DMS114 treated with DMSO at 0.1 percent for 48 hours (cell line): ENCODE measurements around the gene PAPSS2.

Source experiments
- DNase-seq: peaks from one replicate; lab custom pipeline; 2025; ENCODE audit not compliant: unreplicated experiment; lab: John Stamatoyannopoulos, UW

The PAPSS2 gene

GRCh38 chr10:87669752-87670151, 10.1 kb downstream of the PAPSS2 start:
- no peak for DNase-seq

DNA sequence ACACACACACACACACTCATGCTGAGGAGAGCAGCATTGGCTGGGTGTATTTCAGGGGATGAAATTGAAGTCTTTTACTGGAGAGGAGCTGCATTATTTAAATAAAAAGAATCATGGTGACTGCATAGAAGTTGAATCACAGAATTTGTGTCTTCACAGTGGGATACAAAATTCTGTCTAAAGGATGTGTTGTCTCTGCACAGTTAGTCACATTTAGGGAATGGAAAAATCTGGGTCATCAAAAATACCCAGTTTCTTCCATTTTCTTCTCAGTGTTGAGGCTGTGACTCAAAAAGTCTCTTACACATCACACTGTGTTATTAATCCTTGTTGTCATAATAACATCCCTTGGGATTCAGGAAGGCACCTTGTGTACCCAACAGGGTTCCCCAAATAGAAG, 10.9 kb downstream of the PAPSS2 start:
- DNase-seq, result no peak

- no peak for DNase-seq
Measured at GRCh38 chr10:87671139-87671815, 11.6 kb downstream of the PAPSS2 start.

DNA sequence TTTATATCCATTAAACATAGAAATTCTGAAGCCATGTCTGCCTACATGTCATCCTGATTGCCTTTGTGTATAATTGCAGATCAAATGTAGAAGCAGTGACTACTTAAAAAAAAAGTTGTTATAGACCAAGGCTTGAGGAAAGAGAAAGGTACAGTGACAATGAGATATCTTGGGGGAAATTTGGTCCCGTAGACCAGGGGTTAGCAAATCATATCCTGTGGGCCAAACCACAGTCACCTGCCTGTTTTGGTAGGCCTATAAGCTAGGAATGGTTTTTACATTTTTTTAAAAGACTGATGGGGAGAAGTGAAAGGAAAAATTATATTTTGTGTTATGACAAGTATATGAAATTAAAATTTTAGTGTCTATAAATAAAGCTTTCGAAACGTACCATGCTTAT, 12.9 kb downstream of the PAPSS2 start:
- DNase-seq, result no peak

- DNase-seq, result no peak
Measured at GRCh38 chr10:87674943-87675342, 15.3 kb downstream of the PAPSS2 start.

- DNase-seq, result no peak
Measured at GRCh38 chr10:87675396-87676376, 16.0 kb downstream of the PAPSS2 start.

GRCh38 chr10:87677595-87677994, 17.9 kb downstream of the PAPSS2 start:
- no peak for DNase-seq

DNA sequence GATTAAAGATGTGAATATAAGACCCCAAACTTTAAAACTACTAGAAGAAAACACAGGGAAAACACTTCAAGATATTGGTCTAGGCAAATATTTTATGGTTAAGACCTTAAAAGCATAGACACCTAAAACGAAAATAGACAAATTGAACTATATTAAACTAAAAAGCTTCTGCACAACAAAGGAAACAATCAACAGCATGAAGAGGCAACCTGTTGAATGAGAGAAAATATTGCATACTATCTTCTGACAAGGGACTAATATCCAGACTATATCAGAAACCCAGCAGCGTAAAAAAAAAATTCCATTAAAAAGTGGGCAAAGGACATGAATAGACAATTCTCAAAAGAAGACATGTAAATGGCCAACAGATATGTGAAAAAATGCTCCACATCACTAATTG, 18.6 kb downstream of the PAPSS2 start:
- DNase-seq, result no peak

DNA sequence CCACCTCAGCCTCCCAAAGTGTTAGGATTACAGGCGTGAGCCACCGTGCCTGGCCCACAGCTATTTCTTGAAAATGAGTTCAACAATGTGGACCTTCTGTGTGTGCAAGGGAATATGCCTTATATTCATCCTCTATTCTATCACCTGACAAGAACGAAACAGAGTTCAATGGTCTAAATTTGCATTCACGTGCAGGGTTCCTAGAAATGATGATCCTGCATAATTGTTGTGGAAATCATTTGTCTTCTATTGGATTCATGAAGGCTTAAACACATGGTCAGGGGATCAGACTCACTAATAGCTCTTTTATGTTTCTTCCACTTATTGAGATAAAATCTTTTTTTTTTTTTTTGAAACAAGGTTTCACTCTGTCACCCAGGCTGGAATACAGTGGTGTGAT, 23.7 kb downstream of the PAPSS2 start:
- no peak for DNase-seq

DNA sequence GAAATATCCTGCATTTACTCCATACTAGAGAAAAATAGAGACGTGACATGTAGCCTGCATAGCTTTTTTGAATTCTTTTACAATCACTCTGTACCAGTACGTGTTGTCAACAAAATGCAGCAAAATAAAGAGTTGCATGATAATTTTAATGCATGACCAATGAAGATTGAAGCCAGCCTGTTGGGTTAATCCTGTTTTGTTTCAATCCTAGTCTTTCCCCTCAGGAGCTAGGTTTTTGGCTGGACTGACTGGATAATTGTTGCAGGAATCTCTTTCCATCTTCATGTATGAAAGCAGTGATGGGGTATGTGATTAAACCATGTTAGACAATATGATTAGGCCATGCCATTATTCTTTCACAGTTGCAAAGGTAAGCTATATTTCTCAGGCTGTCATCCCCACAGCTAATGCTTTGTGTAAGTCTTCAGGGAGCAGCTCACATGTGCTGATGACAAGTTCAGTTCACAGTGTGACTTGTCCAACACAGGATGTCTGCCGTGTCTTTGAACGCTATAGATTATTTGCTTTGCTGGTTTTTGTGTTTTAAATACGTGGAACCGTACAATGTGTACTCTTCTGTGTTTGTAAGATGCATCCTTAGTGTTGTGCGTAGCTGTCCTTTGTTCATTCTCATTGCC, 24.4 kb downstream of the PAPSS2 start:
- DNase-seq, result no peak

DNA sequence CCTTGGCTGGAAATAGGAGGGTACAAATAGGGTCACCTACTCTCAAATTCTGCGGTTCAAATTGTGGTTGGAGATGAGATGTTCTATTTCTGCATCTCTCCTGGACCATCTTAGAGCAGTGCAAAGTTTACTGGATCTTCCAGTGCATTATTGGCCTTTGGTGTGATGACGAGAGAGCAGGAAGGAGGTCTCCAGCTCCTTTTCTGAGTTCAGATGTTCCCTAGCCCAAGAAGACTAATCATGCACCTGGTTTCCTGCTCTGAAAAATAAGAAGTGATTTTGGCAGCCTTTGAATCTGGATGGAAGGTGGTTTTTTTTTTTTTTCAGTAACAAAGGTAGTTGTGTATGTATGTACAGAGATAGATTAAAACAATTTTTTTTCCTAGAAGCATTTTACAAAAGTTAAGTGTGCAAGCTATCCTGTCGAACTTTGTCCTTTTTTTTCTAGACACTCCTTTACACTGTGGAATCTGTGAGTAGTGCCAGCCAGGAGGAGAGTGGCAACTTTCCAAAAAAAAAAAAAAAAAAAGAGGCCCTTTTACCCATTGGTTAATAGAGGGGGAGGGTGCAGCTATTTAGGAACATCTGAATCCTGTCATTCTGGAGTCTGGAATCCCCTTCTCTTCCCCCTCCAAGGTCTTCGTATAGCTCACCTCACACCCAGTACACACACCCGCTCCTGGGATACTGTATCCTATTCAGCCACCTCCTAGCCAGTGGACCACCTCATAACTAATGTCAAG, 26.3 kb downstream of the PAPSS2 start:
- no peak for DNase-seq

DNA sequence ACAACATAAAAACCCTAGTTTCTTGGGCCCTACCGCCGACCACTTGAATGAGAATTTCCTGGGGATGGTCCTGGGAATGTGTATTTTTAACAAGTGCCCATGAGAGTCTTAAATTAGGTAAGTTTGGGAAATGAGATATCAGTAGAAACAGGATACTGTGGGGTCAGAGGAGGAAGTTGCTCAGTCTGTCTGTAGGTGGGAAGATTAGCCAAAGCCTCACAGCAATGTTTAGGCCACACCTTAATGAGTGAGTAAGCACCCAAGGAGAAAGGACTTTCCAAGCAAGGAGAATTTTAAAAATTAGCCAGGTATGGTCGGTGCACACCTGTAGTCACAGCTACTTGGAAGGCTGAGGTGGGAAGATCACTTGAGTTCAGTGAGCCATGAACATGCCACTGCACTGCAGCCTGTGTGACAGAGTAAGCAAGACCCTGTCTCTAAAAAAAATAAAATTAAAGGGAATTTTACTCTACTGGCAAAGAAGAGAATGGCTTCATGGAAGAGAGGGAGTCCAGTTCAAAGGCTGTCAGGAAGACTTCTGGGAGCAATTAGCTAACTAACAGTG, 31.9 kb downstream of the PAPSS2 start:
- DNase-seq, result no peak

- no peak for DNase-seq
Measured at GRCh38 chr10:87692956-87693484, 33.3 kb downstream of the PAPSS2 start.

DNA sequence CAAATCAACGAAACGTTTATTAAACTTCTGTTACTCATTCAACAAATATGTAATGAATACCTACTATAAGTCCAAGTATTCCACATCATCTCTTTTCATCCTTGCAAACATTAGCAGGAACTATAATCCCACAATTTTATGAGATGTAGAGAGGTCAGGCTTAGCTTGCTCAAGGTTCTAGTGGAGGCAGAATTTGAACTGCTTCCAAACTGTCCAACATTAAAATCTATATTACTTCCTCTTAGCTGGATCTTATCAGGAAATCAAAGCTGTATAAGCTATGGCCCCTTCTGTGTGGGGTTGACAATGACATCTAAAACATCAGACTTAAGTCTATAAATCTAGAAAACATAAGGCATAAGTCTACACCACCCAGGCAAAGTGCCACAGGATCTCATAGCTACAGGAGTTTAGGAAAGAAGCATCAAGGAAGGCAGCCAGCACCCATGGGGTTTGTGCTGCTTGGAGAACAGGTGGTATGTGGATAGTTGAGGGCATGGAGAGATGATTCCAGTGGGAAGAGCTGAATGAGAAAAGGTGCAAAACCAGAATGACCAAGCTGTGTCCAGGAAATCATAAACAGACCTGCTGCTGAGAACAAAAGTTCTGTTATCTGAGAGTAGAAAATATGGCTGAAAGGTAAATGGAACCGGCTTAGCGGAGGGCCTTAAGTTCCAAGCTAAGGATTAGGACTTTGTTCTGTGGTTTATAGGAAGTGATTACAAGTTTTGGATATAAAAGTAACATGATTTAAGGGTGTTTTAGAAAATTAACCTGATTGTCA, 34.5 kb downstream of the PAPSS2 start:
- no peak for DNase-seq

DNA sequence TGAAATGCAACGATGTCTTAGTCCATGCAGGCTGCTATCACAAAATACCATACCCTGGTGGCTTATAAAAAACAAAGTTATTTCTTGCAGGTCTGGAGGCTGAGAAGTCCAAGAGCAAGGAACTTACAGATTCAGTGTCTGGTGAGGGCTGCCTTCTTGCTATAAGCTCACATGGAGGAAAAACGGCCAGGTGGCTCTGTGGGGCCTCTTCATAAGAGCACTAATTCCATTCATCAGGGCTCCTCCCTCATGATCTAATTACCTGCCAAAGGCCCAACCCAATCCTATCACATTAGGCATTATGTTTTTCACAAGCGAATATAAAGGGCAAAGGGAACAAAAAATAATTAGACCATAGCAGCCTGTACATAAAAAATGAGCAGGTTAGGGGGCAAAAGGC, 35.4 kb downstream of the PAPSS2 start:
- DNase-seq, result no peak

DNA sequence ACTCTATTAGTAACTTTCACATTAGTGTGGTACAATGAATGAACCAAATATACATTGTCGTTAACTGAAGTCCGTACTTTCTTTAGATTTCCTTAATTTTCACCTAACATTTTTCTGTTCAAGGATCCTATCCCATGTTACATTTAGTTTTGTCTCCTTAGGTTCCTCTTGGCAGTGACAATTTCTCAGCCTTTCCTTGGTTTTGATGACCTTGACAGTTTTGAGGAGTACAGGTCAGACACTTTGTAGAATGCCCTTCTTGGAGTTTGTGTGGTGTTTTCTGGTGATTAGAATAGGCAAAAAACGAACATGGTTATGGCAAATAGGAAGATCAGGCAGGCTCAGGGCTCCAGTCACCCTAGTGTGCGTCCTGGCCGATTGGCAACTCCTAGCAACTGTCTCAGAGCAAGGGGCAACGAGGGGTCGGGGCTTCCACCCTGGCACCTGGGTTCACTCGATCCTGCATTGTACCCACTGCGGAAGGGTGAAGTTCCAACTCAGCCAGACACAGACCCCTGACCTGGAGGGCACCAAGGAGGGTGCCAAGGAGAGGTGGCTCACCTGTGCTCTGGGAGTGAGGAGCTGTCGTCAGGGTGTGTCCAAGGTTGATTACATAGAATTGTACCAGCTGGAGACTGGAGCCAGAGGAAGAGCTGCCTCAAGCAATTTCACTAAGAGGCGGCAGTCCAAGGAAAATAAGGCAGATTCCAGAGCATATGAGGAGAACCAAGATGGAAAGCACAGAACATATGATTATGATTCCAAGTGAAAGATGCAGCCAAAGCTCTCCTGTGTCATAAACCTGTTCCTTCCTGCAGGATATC, 37.5 kb downstream of the PAPSS2 start:
- no peak for DNase-seq

- DNase-seq, result no peak
Measured at GRCh38 chr10:87700031-87700796, 40.5 kb downstream of the PAPSS2 start.
